GM12873 (cell line): Measurements from ENCODE around the gene GOLIM4.

Source experiments
- CTCF ChIP-seq: IDR thresholded peaks from 2 replicates; pipeline ENCODE4 v1.5.1; 2012; ENCODE audit warnings: low read depth, mild to moderate bottlenecking, moderate library complexity, low read length, control low read depth; ENCODE audit not compliant: insufficient read depth; ENCODE audit errors: missing control alignments

The GOLIM4 gene

GRCh38 chr3:168034152-168034928 is 61.4 kb downstream of the GOLIM4 start:
- no peak for TF ChIP-seq CTCF

- no peak for TF ChIP-seq CTCF
These were observed 65.1 kb downstream of the GOLIM4 start for GRCh38 chr3:168030577-168030976.

DNA sequence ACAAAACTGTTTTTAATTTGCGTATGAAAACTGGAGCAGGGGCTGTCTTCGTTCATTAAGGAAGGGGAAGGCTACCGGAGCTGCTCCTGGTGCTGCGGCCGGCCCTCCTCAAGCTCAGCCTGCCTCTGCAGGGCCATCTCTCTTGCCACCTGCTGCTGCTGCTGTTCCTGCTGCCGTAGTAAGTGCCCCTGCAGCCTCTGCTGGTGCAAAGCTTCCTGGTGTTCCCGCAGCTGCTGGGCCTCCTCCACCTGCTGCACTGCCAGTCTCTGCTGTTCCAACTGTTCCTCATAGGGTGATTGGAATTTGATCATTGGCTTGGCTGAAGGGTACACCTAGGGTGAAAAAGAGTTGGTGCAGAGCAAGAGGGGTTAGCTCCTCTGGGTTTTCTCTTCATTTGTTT is 66.0 kb downstream of the GOLIM4 start:
- TF ChIP-seq CTCF = no peak

- no peak for TF ChIP-seq CTCF
These were observed 67.6 kb downstream of the GOLIM4 start for GRCh38 chr3:168028086-168028485.

- no peak for TF ChIP-seq CTCF
These were observed 69.0 kb downstream of the GOLIM4 start for GRCh38 chr3:168026764-168027163.

DNA sequence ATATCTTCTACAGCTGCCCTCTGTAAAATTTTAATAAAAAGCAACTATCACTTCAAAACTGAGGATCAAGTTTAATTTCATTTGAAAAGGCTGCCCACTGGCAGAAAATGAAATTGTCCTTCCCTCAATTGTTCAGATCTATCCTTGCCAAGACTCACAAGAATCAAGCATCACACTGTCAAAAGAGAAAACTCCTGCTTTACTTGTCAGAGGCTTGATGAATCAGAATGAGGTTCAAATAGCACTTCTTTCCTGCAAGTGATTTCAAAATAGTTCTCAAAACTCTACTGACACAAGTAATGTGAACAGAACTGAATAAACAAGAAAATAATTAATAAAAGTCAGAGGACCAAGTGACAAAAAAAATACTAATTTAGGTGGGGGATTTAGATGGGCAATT is 70.6 kb downstream of the GOLIM4 start:
- TF ChIP-seq CTCF = no peak

DNA sequence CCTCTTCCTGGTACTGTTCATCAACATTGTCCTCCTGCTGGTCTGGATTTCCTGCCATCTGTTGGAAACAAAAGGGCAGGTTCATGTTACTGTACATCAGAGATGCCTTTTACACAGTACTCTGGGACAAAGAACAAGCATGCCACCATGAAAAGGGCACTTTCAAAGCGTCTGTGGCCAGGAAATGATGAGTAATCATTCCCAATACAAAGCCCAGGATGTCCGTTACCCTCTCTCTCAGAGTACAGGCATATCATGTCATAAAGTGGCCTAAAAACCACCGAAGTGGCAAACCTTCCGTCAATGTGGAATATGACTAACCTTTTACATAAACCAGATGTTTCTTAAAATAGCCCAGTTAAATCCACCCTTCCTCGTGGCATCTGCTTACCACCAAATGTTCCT is 71.2 kb downstream of the GOLIM4 start:
- TF ChIP-seq CTCF = no peak
